HG02763 (cell line): ENCODE data around the gene CLCF1.

Experiments
- ATAC-seq: cut with Tn5 transposase; IDR thresholded peaks from one replicate; pipeline ENCODE4 v1.9.1; 2021; ENCODE audit warnings: mild to moderate bottlenecking, moderate library complexity; ENCODE audit not compliant: unreplicated experiment

Gene CLCF1

DNA sequence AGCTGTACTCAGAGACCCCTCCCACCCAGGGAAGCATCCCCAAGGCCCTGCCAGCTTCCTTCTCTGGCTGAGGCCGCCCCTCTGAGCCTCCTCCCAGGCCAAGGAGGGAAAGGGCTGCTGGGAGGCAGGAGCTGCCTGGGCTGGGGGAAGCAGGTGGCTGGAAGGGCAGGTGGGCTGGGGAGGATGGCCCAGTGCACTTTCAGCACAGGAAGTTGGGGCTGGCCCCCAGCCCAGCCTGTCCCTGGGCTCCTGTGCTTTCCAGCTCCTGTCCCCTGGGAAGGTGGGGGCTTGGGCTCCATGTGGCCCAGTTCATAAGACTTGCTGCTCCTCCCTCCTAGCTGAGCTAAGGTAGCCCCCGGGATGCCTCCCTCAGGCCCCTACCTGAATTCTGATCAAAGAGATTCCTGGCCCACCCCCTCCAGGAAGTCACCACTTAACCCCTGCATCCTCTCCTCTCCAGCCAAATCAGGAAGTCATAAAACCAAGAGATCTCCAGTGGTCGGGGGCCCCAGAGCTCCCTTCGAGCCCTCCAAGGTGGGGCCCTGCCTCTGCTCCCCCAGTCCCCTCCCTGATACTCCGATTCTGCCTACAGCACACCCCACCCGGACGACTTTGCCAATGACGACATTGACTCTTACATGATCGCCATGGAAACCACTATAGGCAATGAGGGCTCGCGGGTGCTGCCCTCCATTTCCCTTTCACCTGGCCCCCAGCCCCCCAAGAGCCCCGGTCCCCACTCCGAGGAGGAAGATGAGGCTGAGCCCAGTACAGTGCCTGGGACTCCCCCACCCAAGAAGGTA lies 23.4 kb upstream of the CLCF1 start:
- ATAC-seq, result no peak

DNA sequence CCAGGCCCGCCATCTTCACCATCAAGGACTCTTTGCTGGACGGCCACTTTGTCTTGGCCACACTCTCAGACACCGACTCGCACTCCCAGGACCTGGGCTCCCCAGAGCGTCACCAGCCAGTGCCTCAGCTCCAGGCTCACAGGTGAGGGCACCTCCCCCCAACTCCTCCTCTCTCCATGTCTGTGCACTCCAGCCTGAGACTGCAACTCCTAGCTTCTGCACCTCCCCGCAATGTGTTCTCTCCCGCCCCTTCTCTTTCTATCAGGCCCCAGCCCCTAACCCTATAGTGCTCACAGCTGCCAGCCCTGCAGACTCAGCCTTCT lies 22.8 kb upstream of the CLCF1 start:
- ATAC-seq, result no peak

DNA sequence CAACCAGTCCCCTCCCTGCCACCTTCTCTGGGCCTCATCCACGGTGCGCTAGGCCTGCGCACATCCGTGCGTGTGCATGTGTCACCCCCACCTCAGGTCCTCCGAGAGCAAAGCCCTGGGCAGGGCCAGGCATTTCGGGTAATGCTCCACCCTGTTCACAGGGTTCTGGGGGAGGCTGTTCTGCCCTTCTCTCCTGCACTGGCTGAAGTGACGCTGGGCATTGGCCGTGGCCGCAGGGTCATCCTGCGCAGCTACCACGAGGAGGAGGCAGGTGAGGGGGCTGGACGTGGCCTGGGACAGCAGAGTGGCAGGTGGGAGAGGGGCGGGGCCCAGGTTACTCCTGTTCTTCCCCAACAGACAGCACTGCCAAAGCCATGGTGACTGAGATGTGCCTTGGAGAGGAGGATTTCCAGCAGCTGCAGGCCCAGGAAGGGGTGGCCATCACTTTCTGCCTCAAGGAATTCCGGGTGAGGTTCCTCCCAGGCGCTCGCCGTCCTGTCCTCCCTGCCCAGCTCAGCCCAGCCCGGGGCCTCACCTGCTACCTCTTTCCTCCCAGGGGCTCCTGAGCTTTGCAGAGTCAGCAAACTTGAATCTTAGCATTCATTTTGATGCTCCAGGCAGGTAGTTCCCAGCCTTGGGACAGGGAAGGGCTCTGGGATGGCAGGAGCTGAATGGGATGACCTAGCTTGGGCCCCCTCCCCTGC lies 22.3 kb upstream of the CLCF1 start:
- no peak for ATAC-seq

DNA sequence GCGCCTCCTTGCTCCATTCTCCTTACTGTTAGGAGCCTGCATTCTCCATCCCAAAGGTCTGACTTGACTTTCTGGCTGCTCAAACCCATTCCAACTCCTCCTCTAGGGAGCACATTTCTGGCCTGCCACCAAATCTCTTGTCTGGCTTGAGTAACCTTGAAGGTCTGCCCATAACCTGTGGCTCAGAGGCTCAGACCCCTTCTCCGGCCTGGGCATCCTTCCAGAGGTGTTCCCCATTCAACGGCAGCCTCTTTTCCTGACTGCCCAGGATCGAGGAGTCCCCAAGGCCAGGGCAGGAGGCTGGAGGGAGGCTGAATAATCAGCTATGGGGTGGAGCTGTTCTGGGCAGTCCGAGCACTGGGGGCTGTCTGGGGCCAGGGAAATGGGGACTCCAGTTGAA lies 20.6 kb upstream of the CLCF1 start:
- no peak for ATAC-seq

DNA sequence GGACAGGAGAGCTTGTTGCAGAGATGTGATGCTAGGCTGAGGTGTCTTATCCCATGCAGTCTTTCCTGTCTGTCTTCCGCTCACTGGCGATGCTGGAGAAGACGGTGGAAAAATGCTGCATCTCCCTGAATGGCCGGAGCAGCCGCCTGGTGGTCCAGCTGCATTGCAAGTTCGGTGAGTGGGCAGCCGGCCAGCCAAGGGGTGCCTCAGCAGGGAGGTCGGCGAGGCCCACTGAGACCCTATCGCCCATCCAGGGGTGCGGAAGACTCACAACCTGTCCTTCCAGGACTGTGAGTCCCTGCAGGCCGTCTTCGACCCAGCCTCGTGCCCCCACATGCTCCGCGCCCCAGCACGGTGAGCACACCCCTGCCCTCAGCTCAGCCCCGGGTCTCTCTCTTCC lies 20.0 kb upstream of the CLCF1 start:
- ATAC-seq, result no peak

DNA sequence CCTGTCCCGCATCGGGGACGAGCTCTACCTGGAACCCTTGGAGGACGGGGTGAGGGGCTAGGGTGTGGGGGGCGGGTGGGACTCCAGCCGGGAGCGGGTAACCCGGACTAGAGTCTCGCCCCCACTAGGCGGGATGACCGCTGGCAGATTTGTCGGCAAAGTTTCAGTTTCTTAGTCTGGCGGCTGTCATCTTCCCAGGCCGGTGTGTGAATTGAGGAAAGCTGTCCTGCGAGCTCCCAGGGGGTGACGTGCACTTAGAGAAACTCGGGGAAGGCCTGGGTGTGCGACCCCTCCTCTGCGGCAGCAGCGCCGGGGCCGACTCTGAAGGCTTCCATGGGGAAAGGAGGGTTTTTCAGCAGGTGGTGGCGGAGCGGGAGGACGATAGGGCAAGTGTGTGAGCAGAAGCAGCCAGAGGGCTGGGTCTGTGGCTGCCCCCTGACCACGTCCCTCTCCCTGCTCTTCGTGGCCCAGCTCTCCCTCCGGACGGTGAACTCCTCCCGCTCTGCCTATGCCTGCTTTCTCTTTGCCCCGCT lies 18.9 kb upstream of the CLCF1 start:
- no peak for ATAC-seq

DNA sequence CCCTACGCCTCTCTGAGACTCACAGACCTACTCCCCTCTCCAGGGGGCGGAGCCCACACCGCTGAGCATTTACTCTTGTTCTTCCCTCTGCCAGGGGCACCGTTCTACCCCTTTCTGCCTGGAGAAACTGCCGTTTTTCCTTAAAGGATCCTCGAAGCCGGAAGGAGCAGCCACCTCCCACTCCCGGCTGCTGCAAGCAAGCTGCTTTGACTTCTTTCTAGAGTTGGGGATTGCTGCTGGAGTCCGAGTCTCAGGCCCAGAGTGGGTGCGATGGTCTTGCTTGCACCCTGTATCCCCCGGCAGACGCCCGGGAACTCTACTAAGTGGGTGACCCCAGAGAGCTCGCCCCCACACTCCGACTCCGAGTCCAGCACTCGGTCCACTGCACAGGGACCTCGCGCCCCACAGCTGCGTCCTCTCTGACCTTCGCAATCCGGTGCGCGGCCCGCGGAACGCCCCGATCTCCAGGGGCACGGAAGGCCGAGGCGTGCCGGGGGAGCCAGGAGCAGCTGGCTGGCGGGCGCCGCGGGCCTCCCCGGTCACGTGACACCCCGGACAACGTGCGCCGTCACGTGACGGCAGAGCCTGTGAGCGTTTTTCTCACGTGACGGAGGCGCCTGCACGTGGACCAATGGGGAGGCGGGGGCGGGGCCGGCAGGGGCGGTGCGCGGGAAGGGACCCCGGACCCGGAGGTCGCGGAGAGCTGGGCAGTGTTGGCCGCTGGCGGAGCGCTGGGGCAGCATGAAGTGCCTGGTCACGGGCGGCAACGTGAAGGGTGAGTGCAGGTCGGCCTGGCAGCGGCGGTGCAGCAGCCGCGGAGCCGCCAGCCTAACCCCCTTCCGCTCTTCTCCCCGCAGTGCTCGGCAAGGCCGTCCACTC lies 18.1 kb upstream of the CLCF1 start, which contains the start of gene RAD9A:
TSS of gene RAD9A (plus strand) at position 683 of the 879 bp plus-strand sequence. CDS start at position 742, 59 bp downstream.
- ATAC-seq, result peak; percentile 54

DNA sequence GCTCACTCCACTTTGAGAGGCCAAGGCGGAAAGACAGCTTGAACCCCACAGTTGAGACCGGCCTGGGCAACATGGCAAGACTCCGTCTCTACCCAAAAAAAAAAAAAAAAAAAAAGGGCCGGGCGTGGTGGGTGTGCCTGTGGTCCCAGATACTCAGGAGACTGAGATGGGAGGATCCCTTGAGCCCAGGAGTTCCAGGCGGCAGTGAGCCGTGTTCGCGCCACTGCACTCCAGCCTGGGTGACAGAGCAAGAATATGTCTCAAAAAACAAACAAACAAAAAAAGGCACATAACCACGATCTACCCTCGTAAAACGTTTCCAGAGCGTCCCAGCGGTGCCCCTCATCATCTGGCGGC lies 17.5 kb upstream of the CLCF1 start:
- ATAC-seq, result no peak

DNA sequence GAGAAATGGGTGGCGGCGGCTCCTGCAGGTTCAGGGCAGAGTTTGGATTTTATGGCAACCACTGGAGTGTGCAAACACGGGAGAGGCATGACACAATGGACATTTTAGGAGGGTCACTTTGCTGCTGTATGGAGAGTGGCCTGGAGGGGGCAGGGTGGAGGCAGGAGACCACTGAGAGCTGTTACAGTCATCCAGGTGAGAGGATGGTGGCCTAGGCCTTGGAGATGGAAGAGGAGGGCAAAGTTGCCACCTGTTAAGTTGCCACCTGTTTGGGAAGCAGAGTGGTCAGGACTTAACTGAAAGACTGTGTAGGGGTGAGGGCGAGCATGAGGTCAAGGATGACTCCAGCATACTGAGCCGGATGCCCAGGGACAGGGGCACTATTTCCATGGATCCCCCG lies 16.1 kb upstream of the CLCF1 start:
- no peak for ATAC-seq

DNA sequence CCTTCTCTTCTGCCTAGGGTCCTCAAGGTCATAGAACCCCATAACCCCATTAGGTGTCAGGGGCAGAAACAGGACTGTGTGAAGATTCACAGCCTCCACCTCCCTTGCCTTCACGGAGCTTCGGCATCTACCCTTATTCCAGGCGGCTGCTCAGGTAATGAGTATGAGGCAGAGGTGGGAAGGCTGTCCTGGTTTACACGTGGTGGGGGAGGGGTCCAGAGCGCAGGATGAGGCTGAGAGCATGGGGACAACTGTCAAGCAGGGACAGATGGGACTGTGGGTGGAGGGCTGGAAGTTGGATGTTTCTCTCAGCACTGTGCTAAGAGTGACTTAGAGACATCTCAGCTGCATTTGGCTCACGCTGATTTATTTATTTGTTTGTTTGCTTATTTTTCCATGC lies 14.1 kb upstream of the CLCF1 start:
- ATAC-seq, result no peak

DNA sequence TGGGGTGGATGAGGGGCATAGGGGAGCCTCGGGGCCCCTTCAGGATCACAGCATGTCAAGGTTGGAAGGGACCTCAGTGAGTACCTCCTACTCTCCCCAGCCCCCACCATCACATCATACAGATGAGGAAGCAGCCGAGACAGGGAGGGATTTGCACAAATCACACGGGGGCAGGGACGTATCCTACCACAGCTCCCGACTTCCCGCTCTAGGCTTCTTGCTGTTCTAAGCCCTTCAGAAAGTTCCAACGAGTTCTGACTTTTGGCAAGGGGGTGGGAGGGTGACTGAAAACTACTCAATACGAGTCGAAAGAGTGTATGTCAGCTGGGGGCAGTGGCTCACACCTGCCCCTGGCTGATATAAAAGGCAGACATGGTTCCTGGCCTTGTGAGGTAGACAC lies 13.7 kb upstream of the CLCF1 start:
- no peak for ATAC-seq

DNA sequence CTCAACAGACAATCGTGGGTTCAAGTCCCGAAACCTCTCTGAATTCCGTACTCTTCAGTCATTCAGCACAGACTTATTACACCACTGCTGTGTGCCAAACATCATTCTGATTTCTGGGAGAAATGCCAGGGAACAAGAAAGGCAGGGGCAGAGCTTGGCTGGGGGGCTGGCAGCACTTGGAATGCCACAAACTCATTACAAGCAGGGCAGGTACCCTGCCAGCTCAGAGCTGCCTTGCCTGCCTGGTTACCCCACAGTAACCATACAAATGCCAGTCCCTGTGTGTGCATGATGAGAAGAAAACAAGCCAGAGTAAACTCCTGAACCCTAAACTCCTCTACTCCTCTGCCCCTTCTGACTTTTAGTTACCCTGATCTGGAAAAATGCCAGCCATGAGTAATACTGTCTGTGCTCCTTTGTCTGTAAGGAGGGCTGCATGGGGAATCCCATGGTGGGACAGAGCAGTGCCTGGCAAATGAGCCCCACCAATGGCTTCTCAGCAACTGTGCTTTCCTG lies 11.5 kb upstream of the CLCF1 start:
- no peak for ATAC-seq

DNA sequence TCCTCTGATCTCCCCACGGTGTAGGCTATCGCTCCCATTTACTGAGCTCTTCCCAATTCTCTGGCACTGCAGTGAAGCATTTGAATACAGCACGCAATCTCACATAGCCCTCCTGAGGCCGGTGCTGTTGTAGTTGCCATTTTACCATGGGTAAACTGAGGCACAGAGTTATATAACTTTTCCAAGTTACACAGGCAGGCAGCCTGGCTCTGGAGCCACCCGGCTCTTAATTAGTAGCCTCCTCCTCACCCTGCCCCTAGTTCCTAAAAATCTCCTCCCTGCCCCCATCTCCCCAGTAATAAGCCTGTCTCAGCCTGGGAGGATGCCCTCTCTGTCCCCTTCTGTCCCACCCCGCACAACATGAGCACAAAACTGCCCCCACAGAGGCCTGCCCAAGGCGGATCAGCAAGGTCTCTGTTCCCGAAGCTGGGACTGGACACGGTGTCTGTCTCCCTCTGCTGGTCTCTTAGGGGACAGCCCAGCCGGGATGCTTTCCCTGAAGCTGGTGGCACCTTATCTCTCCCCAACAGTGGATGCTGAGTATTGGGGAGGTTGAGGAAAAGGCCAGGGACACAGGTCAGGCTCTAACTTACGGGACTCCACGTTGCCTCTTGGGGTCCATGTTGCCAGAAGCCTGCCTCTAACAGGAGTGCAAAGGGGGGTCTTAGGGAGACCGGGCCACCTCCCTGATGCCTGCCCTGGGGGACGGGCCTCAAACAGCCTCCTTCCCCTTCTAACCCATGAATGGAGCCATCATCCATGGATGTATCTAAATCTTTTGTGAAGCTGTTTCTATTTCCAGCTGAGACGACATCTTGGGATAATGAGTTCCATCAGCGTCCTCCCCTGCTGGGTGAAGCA lies 9.1 kb upstream of the CLCF1 start:
- no peak for ATAC-seq

DNA sequence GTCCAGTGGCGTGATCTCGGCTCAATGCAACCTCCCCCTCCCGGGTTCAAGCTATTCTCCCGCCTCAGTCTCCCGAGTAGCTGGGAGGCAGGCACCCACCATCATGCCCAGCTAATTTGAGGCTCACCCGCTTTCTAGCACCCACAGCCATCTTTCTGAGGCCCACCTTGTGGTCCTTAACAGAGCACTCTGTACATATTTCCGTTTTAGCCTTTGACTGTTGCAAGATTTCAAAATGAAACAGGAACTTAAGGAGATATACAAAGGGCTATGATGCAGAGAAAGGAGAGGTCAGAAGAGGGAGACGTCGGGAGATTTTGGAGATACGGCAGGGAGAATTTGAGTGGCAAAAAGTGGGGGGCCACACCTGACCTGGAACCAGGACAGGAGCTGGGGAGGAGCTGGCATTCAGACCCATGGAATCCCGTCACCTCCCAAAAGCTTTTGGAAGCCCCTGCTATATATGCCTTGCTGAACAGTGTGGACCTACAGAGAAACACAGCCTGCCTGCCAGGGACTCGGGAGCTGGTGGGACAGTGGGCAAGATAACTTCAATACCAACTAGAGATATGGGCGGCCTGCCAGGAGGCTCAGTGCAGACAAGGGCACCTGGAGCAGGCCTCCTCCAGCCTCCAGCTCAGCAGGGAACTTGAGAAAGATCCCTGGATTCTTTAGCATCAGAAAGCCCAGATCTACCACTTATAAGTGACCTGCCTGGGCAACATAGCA lies 8.0 kb upstream of the CLCF1 start:
- no peak for ATAC-seq

DNA sequence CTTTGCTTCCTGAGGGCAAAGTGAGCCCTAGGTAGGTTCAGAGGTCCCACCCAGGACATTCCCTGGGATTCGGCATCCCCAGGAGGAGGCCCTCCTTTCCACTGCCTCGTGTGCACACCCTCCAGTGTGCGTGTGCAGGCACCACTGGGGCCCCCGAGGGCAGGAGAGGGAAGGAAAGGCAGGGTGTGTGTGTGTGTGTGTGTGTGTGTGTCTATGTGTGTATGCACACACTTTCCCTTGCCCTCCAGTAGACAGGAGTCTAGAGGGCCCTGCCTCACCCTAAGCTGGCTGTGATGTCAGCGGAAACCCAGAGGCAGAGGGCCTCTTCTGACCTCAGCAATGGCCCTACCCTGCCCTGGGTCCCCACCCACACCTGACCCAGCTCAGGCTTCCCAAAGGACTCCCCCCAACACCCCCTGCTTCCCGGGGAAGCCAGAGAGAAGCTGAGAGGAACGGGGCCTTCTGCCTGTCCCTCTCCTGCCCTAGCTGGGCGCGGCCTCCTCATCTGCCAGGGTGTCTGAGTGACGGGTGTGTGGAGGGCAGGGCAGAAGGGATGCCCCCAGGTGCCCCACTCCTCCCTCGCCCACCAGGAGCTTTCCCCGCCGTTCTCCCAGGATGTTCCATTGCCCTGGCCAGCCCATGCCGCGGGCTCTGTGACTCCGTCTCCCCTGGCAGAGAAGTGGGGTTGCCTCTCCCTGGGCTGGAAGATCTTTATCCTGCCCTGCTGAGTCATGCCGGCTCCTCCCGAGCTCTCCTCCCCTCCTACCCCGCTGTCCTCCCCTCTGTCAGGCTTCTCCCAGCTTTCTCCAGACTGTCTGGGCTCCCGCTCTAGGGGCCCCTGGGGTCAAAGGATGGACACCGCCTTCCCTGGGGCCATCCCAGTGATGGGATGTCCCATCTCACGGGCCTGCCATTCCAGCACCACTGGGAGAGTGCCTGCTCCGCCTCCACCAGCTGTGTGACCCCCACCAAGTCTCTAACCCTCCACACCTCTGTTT lies 6.0 kb upstream of the CLCF1 start:
- ATAC-seq, result no peak

DNA sequence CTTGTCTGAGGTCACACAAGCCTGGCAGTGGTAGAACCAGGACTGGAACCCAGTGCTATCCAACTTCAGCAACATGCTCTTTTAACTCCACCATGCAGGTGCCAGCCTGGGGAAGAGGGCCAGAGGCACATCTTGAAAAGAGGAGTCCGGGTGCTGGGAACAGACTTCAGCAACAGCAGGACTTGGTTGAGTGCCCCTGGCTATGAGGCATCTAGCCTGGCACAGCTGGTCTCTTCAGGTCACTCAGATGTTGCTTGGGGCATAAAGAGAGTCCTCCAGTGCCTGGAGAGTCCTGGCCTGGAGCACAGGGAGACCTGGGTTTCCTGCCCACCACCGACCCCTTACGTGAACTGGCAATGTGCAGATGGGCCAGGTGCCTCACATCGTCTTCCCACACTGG lies 5.1 kb upstream of the CLCF1 start:
- no peak for ATAC-seq

DNA sequence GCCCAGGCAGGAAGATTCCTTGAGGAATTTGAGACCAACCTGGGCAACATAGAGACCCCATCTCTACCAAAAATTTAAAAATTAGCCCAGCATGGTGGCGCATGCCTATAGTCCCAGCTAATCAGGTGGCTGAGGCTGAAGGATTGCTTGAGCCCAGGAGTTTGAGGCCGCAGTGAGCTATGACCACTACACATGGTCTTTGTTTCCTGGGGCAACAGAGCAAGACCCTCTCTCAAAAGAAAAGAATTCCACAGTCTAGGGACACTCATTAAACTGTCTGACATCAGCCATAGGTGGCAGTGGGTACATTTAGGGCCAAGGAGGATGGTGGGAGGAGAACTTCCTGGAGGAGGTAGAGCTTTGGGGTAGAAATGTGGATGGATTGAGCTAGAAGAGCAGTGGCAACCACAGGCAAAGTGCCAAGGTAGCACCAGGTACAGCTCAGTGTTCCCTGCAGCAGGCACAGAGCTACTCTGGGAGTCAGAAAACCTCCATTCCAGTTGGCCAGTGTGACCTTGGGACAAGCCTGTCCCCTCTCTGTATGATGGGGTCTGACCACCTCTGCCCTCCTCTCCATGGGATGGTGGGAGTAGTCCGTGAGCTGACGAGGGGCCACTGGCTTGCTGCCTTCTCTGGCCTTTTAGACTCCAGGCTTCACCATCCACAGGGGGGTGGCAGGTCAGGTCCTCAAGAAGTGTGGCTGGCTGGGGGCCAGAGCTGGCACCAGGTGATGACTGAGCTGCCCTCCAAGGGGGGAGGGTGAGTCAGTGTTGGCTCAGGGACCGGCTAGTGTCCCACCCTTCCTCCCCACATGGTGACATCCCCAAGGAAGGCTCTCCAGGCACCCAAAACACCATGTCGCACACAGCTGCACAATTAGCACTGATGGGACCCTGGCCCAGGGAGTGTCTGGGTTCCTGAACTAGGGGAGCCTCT lies 3.7 kb upstream of the CLCF1 start:
- ATAC-seq, result no peak
